Measurements from ENCODE around the gene PNP. TPM values are rescaled to one million over a fixed set of nuclear protein-coding genes. Genes with fewer than 3 reads are reported as not detected.

PNP gene
- total RNA-seq, 2 donors from 2014 or later: 52.8 to 59.8 TPM

DNA sequence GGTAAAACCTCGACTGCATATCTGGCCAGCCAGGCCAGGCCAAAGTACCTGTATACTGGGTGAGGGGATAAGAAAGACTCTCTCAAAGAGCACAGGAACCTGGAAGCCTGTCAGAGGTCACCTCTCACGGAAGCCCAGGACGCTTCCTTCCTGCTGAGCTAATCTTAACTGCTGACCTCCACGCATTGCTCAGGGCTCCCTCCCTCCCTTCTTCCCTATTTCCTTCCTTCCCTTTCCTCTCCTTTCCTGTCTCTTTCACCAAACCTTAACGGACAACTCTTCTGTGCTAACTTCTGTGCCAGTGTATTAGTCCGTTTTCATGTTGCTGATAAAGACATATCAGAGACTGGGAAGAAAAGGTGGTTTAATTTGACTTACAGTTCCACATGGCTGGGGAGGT, 21.4 kb downstream of the PNP start:
- TF ChIP-seq CTCF (conservative IDR thresholded peaks at IDR 0.05): no peak
- H3K4me3 Mint-ChIP-seq: no peak overlapping the region
- Histone ChIP-seq H3K27me3 (ENCODE audit: control insufficient read depth, insufficient read depth, low read length, poor library complexity, severe bottlenecking) (no peaks in the 10 kb centered on the region), H3K9ac (ENCODE audit: extremely low read depth, low read length, poor library complexity, severe bottlenecking) (no peak overlapping the region), H3K27ac (ENCODE audit: low read depth, low read length) (no peak overlapping the region), H3K4me1 (ENCODE audit: control insufficient read depth, insufficient read depth, low read length) (no peaks in the 10 kb centered on the region), H3K36me3 (ENCODE audit: control insufficient read depth, insufficient read depth, low read length) (no peaks in the 10 kb centered on the region), H3K9me3 (ENCODE audit: control insufficient read depth, low read length) (peaks cover 6% of the 10 kb centered on the region), H3K4me3 (ENCODE audit: low read length) (no peak overlapping the region)
- peak overlapping the region; percentile 17 for H3K27ac Mint-ChIP-seq
- no peaks in the 10 kb centered on the region for H3K27me3 Mint-ChIP-seq (ENCODE audit: insufficient read depth)
- no peak for DNase-seq
- no peaks in the 10 kb centered on the region for H3K36me3 Mint-ChIP-seq (ENCODE audit: low read depth)
- peaks cover 17% of the 10 kb centered on the region for H3K9me3 Mint-ChIP-seq
- 59 to 68% methylated on average over 2 to 6 of the region's 6 CpGs for WGBS, 2 experiments (ENCODE audit: insufficient coverage in 1 of 2, insufficient read length in 1 of 2)
- H3K4me1 Mint-ChIP-seq: peaks cover 13% of the 10 kb centered on the region

GRCh38 chr14:20492486-20492885, 23.3 kb downstream of the PNP start:
- Mint-ChIP-seq H3K27ac (no peak overlapping the region), H3K4me3 (no peak overlapping the region)

DNA sequence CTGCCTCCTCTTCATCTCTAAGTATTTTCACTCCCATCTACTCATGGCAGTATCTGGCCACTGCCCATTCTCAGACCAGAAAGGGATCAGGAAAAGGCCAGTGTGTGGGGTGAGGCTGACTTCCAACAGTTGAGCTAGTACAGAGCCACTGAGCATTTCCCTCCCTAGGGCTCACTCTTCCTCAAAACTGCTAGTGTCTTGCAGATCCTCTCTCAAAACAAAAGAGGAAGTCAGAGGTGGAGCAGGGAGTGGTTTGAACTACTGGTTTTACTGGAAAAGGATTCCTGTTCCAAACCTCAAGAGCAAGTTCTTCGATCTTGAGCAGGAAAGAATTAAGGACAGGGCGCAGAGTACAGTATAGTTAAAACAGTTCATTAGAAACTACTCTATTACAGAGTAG, 24.4 kb downstream of the PNP start:
- no peaks in the 10 kb centered on the region for H3K36me3 ChIP-seq (ENCODE audit: control insufficient read depth, insufficient read depth, low read length)
- peaks cover 24% of the 10 kb centered on the region for H3K9me3 Mint-ChIP-seq
- TF ChIP-seq CTCF (conservative IDR thresholded peaks at IDR 0.05): no peak
- no peak overlapping the region for H3K9ac ChIP-seq (ENCODE audit: extremely low read depth, low read length, poor library complexity, severe bottlenecking)
- no peaks in the 10 kb centered on the region for H3K4me1 ChIP-seq (ENCODE audit: control insufficient read depth, insufficient read depth, low read length)
- H3K27ac Mint-ChIP-seq: no peak overlapping the region
- no peak overlapping the region for H3K4me3 Mint-ChIP-seq
- H3K27ac ChIP-seq (ENCODE audit: low read depth, low read length): no peak overlapping the region
- no peak overlapping the region for H3K4me3 ChIP-seq (ENCODE audit: low read length)
- no peak for DNase-seq
- no peaks in the 10 kb centered on the region for H3K36me3 Mint-ChIP-seq (ENCODE audit: low read depth)
- H3K27me3 ChIP-seq (ENCODE audit: control insufficient read depth, insufficient read depth, low read length, poor library complexity, severe bottlenecking): no peaks in the 10 kb centered on the region
- H3K27me3 Mint-ChIP-seq (ENCODE audit: insufficient read depth): no peaks in the 10 kb centered on the region
- 84% methylated on average over 2 of the region's 2 CpGs; no CpG with 5 or more reads in 1 of the 2 experiments for WGBS, 2 experiments (ENCODE audit: insufficient coverage in 1 of 2, insufficient read length in 1 of 2)
- H3K9me3 ChIP-seq (ENCODE audit: control insufficient read depth, low read length): peaks cover 12% of the 10 kb centered on the region
- H3K4me1 Mint-ChIP-seq: peaks cover 13% of the 10 kb centered on the region

More at GRCh38 chr14:20492486-20492885, 23.3 kb downstream of the PNP start:
- Histone ChIP-seq H3K27ac (ENCODE audit: low read depth, low read length) (no peak overlapping the region), H3K27me3 (ENCODE audit: control insufficient read depth, insufficient read depth, low read length, poor library complexity, severe bottlenecking) (no peaks in the 10 kb centered on the region), H3K4me1 (ENCODE audit: control insufficient read depth, insufficient read depth, low read length) (no peaks in the 10 kb centered on the region), H3K9me3 (ENCODE audit: control insufficient read depth, low read length) (peaks cover 12% of the 10 kb centered on the region), H3K4me3 (ENCODE audit: low read length) (no peak overlapping the region), H3K9ac (ENCODE audit: extremely low read depth, low read length, poor library complexity, severe bottlenecking) (no peak overlapping the region), H3K36me3 (ENCODE audit: control insufficient read depth, insufficient read depth, low read length) (no peaks in the 10 kb centered on the region)
- no peak for TF ChIP-seq CTCF (conservative IDR thresholded peaks at IDR 0.05)
- no peak for DNase-seq
- WGBS, 2 experiments (ENCODE audit: insufficient coverage in 1 of 2, insufficient read length in 1 of 2): 84 to 92% methylated on average over 4 of the region's 4 CpGs
- Mint-ChIP-seq H3K4me1 (peaks cover 12% of the 10 kb centered on the region), H3K27me3 (ENCODE audit: insufficient read depth) (no peaks in the 10 kb centered on the region), H3K9me3 (peaks cover 24% of the 10 kb centered on the region), H3K36me3 (ENCODE audit: low read depth) (no peaks in the 10 kb centered on the region)

Measured in endodermal cell (in vitro differentiated cells).